Cardiac atrium fibroblast (primary cell): ENCODE data around the gene KDF1. TPM values are rescaled to one million over a fixed set of nuclear protein-coding genes. Genes with fewer than 3 reads are reported as not detected.

Experiments used
- total RNA-seq: library from RNA; depleted of rRNA; stranded (reverse); fragments of >200 nt; gene quantifications from 2 replicates; pipeline ENCODE4 v1.2.3, GENCODE V29; 2015

The KDF1 gene, protein sequence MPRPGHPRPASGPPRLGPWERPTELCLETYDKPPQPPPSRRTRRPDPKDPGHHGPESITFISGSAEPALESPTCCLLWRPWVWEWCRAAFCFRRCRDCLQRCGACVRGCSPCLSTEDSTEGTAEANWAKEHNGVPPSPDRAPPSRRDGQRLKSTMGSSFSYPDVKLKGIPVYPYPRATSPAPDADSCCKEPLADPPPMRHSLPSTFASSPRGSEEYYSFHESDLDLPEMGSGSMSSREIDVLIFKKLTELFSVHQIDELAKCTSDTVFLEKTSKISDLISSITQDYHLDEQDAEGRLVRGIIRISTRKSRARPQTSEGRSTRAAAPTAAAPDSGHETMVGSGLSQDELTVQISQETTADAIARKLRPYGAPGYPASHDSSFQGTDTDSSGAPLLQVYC
- not detected in 2 replicates for total RNA-seq

DNA sequence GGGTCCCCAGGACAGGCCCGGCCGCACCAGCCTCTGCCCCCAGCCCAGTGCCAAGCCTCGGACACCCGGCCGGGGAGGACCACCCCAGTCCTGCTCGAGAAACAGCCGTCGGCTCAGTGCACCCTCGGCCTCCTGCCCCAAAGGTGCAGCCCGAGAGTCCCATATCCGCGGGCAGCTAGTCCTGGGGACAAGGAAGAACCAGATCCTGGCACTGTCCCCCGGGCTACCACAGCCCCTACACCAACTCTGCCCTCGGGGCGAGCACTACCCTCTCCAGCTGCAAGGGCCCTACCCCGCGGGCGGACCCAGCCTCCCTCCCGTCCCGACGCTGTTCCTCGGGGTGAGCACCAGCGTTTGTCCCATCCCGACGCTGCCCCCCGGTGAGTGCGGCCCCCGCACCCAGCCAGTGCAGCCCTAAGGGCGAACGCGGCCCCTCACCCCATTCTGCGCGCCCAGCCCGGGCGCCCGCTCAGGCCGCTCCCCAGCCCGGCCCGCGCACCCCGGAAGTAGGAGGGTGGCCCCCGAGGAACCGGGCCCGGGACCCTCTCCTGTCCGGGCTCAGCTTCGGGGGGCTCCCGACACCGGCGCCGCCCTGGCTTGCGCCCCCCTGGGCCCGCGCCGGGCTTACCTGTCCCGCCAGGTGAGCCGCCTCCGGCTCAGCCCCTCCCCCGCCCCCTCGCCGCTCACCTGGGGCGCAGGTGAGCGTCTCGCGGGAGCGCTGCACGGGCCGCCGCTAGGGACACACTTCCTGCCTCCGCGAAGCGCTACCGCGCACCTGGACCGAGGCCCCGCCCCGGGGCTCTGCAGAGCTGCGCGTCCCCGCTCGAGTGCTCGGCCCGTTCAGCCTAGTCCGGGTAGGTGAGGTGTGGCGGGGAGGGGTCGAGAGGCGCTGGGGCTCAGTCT lies at the start of gene KDF1:
TSS of gene KDF1 (minus strand) at position 747 of the 903 bp plus-strand sequence. CDS start 8,088 bp downstream, outside the sequence.

DNA sequence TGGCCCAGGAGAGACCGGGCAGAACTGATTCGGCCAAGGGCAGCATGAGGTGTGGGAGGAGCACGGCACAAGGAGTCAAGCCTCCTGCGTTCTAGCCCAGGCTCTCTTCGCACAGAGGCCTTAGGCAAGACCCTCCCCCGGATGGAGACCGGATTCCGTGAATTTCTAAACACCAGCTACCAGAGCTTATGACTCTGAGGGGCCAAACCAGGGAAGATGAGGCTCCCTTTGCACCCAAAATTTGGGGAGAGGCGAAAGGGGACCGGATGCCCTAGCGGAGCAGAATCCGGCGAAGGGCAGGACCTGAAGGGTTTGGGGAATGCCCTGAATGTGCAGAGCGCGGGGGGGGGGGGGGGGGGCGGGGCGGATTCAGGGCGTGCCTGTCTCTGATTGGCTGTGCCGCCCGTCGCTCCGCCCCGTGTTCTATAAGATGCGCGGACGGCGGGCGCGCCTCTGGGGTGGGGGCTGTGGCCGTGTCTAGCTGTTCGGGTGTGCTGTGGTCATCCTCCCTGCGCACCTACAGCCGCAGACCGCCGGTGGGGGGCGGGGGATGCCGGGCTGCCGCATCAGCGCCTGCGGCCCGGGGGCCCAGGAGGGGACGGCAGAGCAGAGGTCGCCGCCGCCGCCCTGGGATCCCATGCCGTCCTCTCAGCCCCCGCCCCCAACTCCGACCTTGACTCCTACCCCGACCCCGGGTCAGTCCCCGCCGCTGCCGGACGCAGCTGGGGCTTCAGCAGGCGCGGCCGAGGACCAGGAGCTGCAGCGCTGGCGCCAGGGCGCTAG lies 33.2 kb upstream of the KDF1 start, which contains the start of gene TRNP1:
TSS of gene TRNP1 (plus strand) at position 456 of the 783 bp plus-strand sequence. CDS start at position 551, 95 bp downstream.

DNA sequence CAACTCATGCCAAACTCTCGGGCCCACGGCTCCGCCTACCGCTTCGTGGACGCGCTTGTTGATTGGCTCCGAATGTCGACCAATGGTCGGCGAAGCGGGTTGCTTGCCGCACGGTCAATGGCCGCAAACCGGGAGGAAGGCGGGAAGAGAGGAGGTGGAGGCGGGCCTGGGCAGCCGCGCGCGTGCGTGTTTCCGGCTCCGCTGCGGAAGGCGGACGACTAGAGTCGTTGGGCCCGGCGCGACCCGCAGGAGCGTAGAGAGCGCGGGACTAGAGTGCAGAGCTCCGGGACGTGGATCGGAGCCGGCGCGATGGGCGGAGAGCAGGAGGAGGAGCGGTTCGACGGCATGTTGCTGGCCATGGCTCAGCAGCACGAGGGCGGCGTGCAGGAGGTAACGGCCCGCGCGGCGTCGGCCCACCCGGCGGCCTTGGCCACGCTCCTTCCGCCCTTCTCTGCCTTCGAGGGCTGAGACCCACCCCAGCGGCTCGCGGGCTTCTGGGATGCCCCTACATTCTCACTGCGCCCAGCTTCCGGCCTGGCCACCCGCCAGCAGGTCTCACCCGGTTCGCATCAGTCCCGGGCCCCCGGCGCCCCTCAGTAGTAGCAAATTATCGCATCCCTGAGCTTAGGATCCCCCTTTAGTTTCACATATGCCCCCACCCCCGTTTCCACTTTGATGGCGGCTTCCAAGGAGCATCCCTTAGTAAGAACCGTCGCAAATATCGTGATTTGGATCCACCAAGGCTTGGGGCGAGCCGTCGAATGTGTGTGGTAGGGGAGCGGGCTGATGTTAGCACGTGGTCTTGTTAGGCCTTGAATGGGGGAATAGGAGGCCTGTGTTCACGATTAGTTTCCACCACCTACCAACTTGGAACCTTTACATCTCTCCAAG lies 38.5 kb downstream of the KDF1 start, which contains the start of gene NUDC:
TSS of gene NUDC (plus strand) at position 204 of the 891 bp plus-strand sequence. CDS start at position 310, 106 bp downstream.

DNA sequence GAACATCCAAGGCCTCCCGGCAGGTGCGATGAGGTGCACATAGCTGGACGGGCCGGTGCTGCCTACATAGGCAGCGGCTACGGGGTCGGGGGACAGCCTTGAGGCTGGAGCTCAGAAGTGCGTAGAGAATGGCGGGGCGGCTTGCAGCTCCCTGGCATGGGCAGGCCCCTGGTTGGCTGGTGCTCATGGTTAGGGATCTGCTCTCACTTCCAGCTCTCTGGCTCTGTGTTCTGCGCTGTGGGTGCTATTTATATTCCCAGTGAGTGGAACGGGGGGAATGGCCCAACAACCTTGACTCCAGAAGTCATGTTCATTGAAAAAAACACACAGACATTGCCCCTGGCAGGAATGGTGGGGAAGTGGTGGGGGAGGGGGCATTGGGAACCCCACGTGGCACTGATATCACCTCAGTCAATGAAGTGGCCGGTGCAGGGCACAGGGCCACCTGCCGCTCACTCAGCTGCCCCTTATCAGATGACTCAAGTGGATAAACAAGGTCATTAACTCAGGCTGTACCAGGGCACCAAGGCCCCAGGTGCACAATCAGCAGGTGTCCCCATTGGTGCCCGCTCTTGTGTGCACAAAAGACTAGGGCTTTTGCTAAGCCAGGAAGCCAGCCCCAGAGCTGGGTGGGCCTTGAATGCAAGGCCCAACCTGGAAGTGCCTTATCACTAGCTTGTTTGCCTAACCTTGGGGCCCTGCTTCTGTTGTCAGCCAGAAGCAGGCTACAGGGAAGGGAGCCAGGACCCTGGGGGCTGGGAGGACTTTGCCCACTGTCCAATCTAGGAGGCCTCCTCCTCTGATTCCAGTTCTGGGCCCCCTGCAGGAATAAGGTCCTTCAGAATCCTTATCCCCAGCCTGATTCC lies 46.3 kb downstream of the KDF1 start, which contains the start of gene NR0B2:
TSS of gene NR0B2 (minus strand) at position 222 of the 866 bp plus-strand sequence. CDS start at position 187, 35 bp downstream.

DNA sequence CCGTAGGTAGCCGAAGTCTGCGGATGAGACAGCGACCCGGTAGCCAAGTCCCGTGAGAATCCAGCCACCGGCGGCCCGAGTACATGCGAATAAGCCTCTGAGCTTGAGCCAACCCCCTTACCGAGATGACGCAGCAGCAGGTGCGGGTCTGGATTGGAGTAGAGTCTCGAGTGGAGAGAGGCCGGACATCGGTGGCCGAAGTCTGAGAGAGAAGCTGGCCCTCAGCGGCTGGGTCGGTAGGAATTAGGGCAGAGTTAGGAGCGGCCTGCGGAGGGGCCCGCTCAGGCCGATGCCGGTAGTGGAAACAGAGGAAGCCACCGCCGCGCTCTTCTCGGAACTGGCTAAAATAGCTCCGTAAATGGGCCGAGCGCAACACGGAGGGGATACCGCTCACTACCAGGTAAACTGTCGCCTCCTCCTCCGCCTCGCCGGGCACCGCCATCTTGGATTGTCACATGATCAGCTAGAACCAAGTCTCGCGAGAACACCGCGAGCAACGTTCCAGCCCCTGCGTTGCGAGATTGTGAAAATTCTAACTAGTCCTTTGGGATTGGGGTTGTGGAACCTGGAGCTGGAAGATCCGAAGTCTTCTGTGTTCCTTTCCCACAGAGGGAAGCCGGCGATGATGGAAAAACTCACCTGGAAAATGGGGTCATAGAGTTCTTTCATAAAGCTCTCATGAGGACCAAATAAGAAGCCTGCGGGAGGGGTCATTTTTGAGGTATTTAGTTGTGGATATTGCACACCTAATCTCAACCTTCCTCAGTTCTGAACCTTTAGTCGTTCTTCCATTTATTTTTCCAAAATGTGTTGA lies 60.1 kb downstream of the KDF1 start, which contains the start of gene GPATCH3:
TSS of gene GPATCH3 (minus strand) at position 467 of the 814 bp plus-strand sequence. CDS start at position 442, 25 bp downstream.

Other genes starting within 250 kb of the KDF1 start
- 8.7 and 16.2 TPM in 2 replicates for gene PIGV, start 172.5 kb downstream of the KDF1 start, total RNA-seq
- gene ZDHHC18, start 133.8 kb downstream of the KDF1 start, total RNA-seq, result 7.6 and 13.3 TPM in 2 replicates
- gene SFN, start 97.3 kb downstream of the KDF1 start, total RNA-seq, result not detected in 2 replicates
- 6.7 and 8.3 TPM in 2 replicates for gene GPN2, start 70.2 kb downstream of the KDF1 start, total RNA-seq
- 3.1 and 6.0 TPM in 2 replicates for gene GPATCH3, start 60.0 kb downstream of the KDF1 start, total RNA-seq
- not detected in 2 replicates for gene NR0B2, start 46.5 kb downstream of the KDF1 start, total RNA-seq
- gene NUDC, start 38.7 kb downstream of the KDF1 start, total RNA-seq, result 45.5 and 49.8 TPM in 2 replicates
- gene TRNP1, start 33.2 kb upstream of the KDF1 start, total RNA-seq, result 52.8 and 116 TPM in 2 replicates
- gene TENT5B, start 52.4 kb upstream of the KDF1 start, total RNA-seq, result 13.8 and 27.4 TPM in 2 replicates
- 9.2 and 23.0 TPM in 2 replicates for gene SLC9A1, start 194.7 kb upstream of the KDF1 start, total RNA-seq